ENCODE measurements around the gene CCL5. TPM values are rescaled to one million over a fixed set of nuclear protein-coding genes. Genes with fewer than 3 reads are reported as not detected.

Gene CCL5
- total RNA-seq, 4 donors from 2014 or later: 0.55 to 2.1 (median 1.8) TPM

DNA sequence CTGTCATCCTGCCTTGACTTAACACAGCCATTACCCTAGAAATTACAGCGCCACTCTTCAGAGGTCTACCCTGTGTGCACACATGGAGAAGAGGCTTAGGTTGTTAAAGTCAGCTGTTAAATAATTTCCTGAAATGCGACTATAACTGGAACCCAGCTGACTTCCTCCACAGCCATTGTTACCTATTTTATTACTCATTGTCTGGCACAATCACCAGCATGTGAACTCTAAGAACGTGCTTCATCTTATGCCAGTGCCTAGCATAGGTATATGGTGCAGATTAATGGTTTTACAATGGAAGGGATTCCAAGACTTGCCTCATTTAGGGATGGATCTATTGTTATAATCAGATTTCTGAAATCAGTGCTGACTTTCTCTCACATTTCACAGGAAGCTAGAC, 38.5 kb upstream of the CCL5 start:
- in situ Hi-C loops (cut with MboI; ENCODE audit: low sequenced_read_pairs in 4 of 4): no loop called here

DNA sequence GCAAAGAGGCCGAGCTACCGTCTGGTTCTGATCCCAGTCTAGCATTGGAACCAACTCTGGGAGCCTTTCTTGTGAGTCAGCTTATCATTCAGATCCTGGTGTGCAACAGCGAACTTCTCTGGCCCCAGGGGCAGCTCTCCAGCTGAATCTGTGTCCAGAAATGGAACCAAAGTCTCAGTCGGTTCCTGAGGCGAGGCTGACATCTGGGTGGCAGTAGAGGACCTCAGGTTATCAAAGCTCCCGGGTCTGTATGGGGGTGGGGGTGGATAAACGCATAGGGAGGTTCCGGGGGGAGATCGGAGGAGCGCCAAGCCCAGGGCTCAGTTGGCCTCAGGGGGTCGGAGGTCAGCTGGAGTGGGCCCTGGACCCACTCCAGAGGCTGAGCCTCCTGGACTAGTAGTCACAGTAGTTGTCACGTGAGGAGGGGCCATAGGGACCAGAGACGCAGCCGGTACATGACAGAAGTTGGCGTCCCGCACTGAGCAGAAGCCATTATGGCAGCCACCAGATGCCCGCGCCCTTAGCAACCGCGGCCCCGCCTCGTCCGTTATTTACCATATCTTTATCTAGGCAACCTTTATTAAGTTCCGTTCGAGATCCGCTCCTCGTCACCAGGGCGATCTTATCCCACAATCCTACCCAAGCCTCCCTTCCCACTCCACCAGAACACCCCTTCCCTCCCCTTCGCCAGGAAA, 37.5 kb upstream of the CCL5 start:
- Histone ChIP-seq H3K36me3 (no peaks in the 10 kb centered on the region), H3K27me3 (no peaks in the 10 kb centered on the region), H3K4me1 (no peaks in the 10 kb centered on the region), H3K4me3 (no peak overlapping the region), H3K9me3 (no peaks in the 10 kb centered on the region), H3K27ac (no peak overlapping the region)
- DNase-seq: no peak
- no peak for ATAC-seq
- TF ChIP-seq, protein P1, sequence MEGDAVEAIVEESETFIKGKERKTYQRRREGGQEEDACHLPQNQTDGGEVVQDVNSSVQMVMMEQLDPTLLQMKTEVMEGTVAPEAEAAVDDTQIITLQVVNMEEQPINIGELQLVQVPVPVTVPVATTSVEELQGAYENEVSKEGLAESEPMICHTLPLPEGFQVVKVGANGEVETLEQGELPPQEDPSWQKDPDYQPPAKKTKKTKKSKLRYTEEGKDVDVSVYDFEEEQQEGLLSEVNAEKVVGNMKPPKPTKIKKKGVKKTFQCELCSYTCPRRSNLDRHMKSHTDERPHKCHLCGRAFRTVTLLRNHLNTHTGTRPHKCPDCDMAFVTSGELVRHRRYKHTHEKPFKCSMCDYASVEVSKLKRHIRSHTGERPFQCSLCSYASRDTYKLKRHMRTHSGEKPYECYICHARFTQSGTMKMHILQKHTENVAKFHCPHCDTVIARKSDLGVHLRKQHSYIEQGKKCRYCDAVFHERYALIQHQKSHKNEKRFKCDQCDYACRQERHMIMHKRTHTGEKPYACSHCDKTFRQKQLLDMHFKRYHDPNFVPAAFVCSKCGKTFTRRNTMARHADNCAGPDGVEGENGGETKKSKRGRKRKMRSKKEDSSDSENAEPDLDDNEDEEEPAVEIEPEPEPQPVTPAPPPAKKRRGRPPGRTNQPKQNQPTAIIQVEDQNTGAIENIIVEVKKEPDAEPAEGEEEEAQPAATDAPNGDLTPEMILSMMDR (IDR thresholded peaks at IDR 0.05 in 4 of 5, conservative IDR thresholded peaks at IDR 0.05 in 1 of 5): no peak
- no peak for TF ChIP-seq POLR2A (IDR thresholded peaks at IDR 0.05)
- in situ Hi-C loops (cut with MboI; ENCODE audit: low sequenced_read_pairs in 4 of 4) (no loop called here), intact Hi-C loops (cut with DNase I; ENCODE audit: low total_unique reads) (no loop called here)

More for the DNA sequence above, 38.5 kb upstream of the CCL5 start:
- H3K9me3 ChIP-seq: no peaks in the 10 kb centered on the region
- no peaks in the 10 kb centered on the region for H3K36me3 ChIP-seq
- ATAC-seq: no peak
- TF ChIP-seq POLR2A (IDR thresholded peaks at IDR 0.05): no peak
- TF ChIP-seq, protein P1 (IDR thresholded peaks at IDR 0.05 in 4 of 5, conservative IDR thresholded peaks at IDR 0.05 in 1 of 5): no peak
- DNase-seq: no peak
- no peak overlapping the region for H3K4me3 ChIP-seq
- H3K4me1 ChIP-seq: no peaks in the 10 kb centered on the region
- peaks cover 0 to 2% (median 0%) of the 10 kb centered on the region in 3 donors for H3K27me3 ChIP-seq
- H3K27ac ChIP-seq: no peak overlapping the region
- intact Hi-C loops (cut with DNase I; ENCODE audit: low total_unique reads): no loop called here

DNA sequence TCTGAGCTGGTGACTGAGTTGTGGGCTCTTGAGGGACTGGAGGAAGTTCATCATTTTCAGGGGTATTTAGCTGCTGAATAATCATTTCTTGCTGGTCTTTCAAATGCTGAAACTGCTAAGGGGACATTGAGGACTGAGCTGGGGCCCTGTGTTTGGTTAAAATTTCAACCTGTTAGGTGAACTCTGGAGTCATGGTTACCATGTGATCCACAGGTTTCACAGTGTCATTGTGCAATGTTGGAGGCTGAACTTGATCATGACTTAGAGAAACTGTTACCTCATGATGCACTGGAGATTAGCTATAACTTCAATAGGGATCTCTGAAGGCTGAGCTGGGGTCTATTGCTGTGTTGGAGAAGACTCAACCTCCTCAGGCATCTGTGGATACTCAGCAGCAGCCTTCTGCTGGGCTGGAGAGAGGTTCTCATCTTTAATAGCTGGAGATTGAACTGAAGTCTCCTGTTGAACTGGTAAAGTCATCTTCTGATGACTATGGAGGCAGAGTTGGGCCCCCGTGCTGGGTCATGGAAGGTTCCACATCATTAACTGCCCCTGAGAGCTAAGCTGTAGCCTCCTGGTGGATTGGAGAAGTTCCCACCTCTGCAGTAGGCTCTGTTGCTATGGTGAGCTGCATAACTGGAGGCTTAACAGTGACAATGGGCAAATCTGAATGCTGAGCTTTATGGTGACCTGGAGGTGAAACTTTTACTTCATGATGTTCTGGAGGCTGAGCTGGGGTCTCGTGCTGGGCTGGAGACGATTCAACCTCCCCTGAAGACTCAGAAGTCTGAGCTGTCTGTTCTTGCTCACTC, 35.2 kb upstream of the CCL5 start:
- ATAC-seq (no peak), DNase-seq (no peak)
- H3K27ac ChIP-seq: no peak overlapping the region
- in situ Hi-C loops (cut with MboI; ENCODE audit: low sequenced_read_pairs in 4 of 4): no loop called here
- no peaks in the 10 kb centered on the region for H3K36me3 ChIP-seq
- no peaks in the 10 kb centered on the region for H3K9me3 ChIP-seq
- intact Hi-C loops (cut with DNase I; ENCODE audit: low total_unique reads): no loop called here
- H3K4me3 ChIP-seq: no peak overlapping the region
- no peaks in the 10 kb centered on the region for H3K27me3 ChIP-seq
- no peak for TF ChIP-seq POLR2A (IDR thresholded peaks at IDR 0.05)
- TF ChIP-seq, protein P1 (IDR thresholded peaks at IDR 0.05 in 4 of 5, conservative IDR thresholded peaks at IDR 0.05 in 1 of 5): no peak
- no peaks in the 10 kb centered on the region for H3K4me1 ChIP-seq

DNA sequence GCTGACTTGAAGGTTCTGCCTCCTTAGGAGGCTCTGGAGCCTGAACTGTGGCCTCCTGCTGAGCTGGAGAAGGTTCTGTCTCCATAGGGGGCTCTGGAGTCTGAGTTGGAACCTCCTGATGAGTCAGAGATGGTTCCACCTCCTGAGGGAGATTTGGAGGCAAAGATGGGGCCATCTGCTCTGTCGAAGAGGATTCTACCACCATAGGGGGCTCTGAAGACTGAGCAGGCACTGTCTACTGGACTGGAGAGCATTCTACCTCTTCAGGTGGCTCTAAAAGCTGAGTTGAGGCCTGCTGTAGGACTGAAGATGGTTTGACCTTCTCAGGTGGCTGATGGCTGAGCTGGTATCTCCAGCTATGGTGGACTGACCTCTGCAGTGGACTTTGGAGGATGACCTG, 34.2 kb upstream of the CCL5 start:
- Histone ChIP-seq H3K36me3 (no peaks in the 10 kb centered on the region), H3K27ac (no peak overlapping the region), H3K27me3 (no peaks in the 10 kb centered on the region), H3K9me3 (no peaks in the 10 kb centered on the region), H3K4me3 (no peak overlapping the region), H3K4me1 (no peaks in the 10 kb centered on the region)
- no peak for ATAC-seq
- in situ Hi-C loops (cut with MboI; ENCODE audit: low sequenced_read_pairs in 4 of 4) (no loop called here), intact Hi-C loops (cut with DNase I; ENCODE audit: low total_unique reads) (no loop called here)
- TF ChIP-seq, protein P1 (IDR thresholded peaks at IDR 0.05 in 4 of 5, conservative IDR thresholded peaks at IDR 0.05 in 1 of 5): no peak
- no peak for TF ChIP-seq POLR2A (IDR thresholded peaks at IDR 0.05)
- DNase-seq: no peak
